Gastroesophageal sphincter (tissue), 4 donors: ENCODE data around the gene ANKRD13B. TPM values are rescaled to one million over a fixed set of nuclear protein-coding genes. Genes with fewer than 3 reads are reported as not detected.

ENCODE experiments used
- ATAC-seq: fragments of 150-250 bp; one replicate; pipeline ENCODE4 v1.9.1; 2016; ENCODE audit warnings: mild to moderate bottlenecking, moderate library complexity
- H3K27ac ChIP-seq, 4 donors: fragments of 200-600 bp; sonication (generic) in 3 of 4; 1 replicate in 3 of 4; 2 replicates in 1 of 4; pipeline ENCODE4 v1.5.1; 2016 to 2019
- H3K27me3 ChIP-seq: fragments of 200-600 bp; sonication (generic); one replicate; pipeline ENCODE4 v1.5.1; 2019
- H3K36me3 ChIP-seq, 2 donors: fragments of 200-600 bp; sonication (generic); one replicate each; pipeline ENCODE4 v1.5.1; 2019; ENCODE audit warnings: control low read depth in 1 of 2
- H3K4me1 ChIP-seq, 3 donors: fragments of 200-600 bp; sonication (generic); 1 replicate in 2 of 3; 2 replicates in 1 of 3; pipeline ENCODE4 v1.5.1; 2016 to 2019; ENCODE audit warnings: control low read depth in 2 of 3
- H3K4me3 ChIP-seq, 2 donors: fragments of 200-600 bp; sonication (generic); one replicate each; pipeline ENCODE4 v1.5.1; 2019; ENCODE audit warnings: mild to moderate bottlenecking in 1 of 2, moderate library complexity in 1 of 2
- H3K9me3 ChIP-seq, 3 donors: fragments of 200-600 bp; sonication (generic); one replicate each; pipeline ENCODE4 v1.5.1; 2017 to 2019; ENCODE audit warnings: control low read depth in 2 of 3
- EP300 ChIP-seq: sonication (generic); formaldehyde crosslinking; IDR thresholded peaks from one replicate; pipeline ENCODE4 v1.6.1; 2017; ENCODE audit warnings: antibody characterized with exemption, mild to moderate bottlenecking
- POLR2A ChIP-seq, 2 donors: fragments of 450-650 bp; IDR thresholded peaks; one replicate each; pipeline ENCODE4 v1.6.1; 2017; ENCODE audit warnings: antibody characterized with exemption in 2 of 2, mild to moderate bottlenecking in 2 of 2, moderate library complexity in 1 of 2
- POLR2AphosphoS5 ChIP-seq: sonication (generic); formaldehyde crosslinking; IDR thresholded peaks from one replicate; pipeline ENCODE4 v1.6.1; 2017; ENCODE audit warnings: antibody characterized with exemption
- WGBS, 2 donors: methylation state at CpG; one replicate each; pipeline ENCODE4 v1.1.5; 2018; ENCODE audit warnings: low coverage in 1 of 2; 5-methylcytosine and 5-hydroxymethylcytosine counted together
- total RNA-seq, 4 donors: library from RNA; depleted of rRNA; stranded (reverse); fragments of >200 nt; gene quantifications; one replicate each; pipeline ENCODE4 v1.1.0, GENCODE V29; 2016
- TF ChIP-seq, protein P1 (sequence below), 4 experiments: fragments of 200-600 bp in 2 of 4; fragments of 450-650 bp in 2 of 4; sonication (generic) in 1 of 4; IDR thresholded peaks; one replicate each; pipeline ENCODE4 v1.5.1; 2017 to 2019; ENCODE audit warnings: antibody characterized with exemption in 4 of 4, mild to moderate bottlenecking in 2 of 4, moderate library complexity in 2 of 4

ANKRD13B gene
- total RNA-seq, 4 donors from 2014 or later: 4.4 to 22.8 (median 10.0) TPM

DNA sequence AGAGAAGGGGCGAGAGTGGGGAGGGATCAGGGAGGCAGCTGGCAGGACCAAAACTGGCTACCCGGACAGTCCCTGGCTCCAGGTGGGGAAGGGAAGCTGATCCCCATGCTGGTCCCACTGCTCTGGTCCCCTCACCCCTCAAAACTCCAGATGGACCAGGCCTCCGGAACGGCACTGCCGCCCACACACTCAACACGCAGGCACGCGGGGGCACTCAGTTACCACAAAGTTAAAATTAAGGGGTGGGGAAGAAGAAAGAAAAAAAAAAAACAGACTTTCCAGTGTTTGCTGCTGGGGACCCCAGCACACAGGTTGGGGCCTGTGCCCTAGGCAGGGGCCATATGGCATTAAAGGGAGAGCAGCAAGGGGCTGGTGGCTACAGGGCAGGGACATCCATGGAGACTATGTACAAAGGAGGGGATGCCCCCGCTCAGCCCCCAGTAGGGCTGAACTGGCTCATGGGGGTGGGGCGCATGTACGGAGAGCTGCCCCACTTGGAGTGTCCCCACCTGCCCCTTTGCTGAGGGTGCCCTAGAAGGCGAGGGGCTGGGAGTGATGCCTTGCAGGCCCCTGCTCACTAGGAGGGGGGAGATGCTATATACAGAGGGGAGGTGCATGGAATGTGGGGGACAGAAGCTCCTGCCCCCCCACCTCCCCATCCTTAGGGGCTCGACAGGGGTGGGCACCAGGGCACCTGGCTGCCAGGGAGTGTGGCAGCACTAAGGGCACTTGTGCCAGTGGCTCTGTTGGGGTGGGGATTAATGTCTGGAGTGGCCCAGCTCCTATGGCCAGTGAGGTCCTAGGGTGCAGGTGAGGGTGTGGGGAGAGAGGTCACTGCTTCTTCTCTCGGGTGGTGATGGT, 18.8 kb upstream of the ANKRD13B start:
- Histone ChIP-seq H3K27ac (no peak overlapping the region), H3K27me3 (no peaks in the 10 kb centered on the region), H3K9me3 (no peaks in the 10 kb centered on the region), H3K4me1 (peaks cover 0 to 60% (median 19%) of the 10 kb centered on the region in 3 donors), H3K4me3 (no peak overlapping the region), H3K36me3 (peaks cover 0 to 67% of the 10 kb centered on the region in 2 donors)
- no peak for ATAC-seq
- WGBS, 2 donors: 73 to 79% methylated on average over 3 to 8 of the region's 14 CpGs
- TF ChIP-seq POLR2AphosphoS5 (no peak), EP300 (no peak), POLR2A (IDR thresholded peaks at IDR 0.05) (no peak)
- TF ChIP-seq, protein P1, sequence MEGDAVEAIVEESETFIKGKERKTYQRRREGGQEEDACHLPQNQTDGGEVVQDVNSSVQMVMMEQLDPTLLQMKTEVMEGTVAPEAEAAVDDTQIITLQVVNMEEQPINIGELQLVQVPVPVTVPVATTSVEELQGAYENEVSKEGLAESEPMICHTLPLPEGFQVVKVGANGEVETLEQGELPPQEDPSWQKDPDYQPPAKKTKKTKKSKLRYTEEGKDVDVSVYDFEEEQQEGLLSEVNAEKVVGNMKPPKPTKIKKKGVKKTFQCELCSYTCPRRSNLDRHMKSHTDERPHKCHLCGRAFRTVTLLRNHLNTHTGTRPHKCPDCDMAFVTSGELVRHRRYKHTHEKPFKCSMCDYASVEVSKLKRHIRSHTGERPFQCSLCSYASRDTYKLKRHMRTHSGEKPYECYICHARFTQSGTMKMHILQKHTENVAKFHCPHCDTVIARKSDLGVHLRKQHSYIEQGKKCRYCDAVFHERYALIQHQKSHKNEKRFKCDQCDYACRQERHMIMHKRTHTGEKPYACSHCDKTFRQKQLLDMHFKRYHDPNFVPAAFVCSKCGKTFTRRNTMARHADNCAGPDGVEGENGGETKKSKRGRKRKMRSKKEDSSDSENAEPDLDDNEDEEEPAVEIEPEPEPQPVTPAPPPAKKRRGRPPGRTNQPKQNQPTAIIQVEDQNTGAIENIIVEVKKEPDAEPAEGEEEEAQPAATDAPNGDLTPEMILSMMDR (IDR thresholded peaks at IDR 0.05): no peak

GRCh38 chr17:29574732-29575510, 18.0 kb upstream of the ANKRD13B start:
- Histone ChIP-seq H3K9me3 (no peaks in the 10 kb centered on the region), H3K27ac (no peak overlapping the region), H3K36me3 (peaks cover 0 to 75% of the 10 kb centered on the region in 2 donors), H3K4me1 (peaks cover 0 to 53% (median 15%) of the 10 kb centered on the region in 3 donors), H3K27me3 (no peaks in the 10 kb centered on the region), H3K4me3 (no peak overlapping the region)
- no peak for ATAC-seq
- TF ChIP-seq POLR2A (IDR thresholded peaks at IDR 0.05): no peak
- no peak for TF ChIP-seq POLR2AphosphoS5
- TF ChIP-seq, protein P1 (IDR thresholded peaks at IDR 0.05): no peak
- TF ChIP-seq EP300: no peak
- whole genome bisulfite sequencing, 2 donors: no CpG with 5 or more reads among the region's 17 CpGs

GRCh38 chr17:29575511-29576213, 17.3 kb upstream of the ANKRD13B start:
- peaks cover 0 to 54% (median 15%) of the 10 kb centered on the region in 3 donors for H3K4me1 ChIP-seq
- no peak overlapping the region for H3K27ac ChIP-seq
- 60% methylated on average over 1 of the region's 28 CpGs; no CpG with 5 or more reads in 1 of the 2 donors for WGBS, 2 donors

GRCh38 chr17:29576214-29577000, 16.5 kb upstream of the ANKRD13B start:
- no peak for TF ChIP-seq POLR2A (IDR thresholded peaks at IDR 0.05)
- TF ChIP-seq EP300: no peak
- TF ChIP-seq, protein P1 (IDR thresholded peaks at IDR 0.05): no peak
- TF ChIP-seq POLR2AphosphoS5: no peak
- no peak for ATAC-seq
- no peak overlapping the region for H3K4me3 ChIP-seq
- no CpG with 5 or more reads among the region's 37 CpGs for WGBS, 2 donors
- H3K9me3 ChIP-seq: no peaks in the 10 kb centered on the region
- H3K27ac ChIP-seq: no peak overlapping the region
- peaks cover 0 to 54% (median 15%) of the 10 kb centered on the region in 3 donors for H3K4me1 ChIP-seq
- H3K27me3 ChIP-seq: no peaks in the 10 kb centered on the region
- peaks cover 0 to 88% of the 10 kb centered on the region in 2 donors for H3K36me3 ChIP-seq

More at GRCh38 chr17:29575511-29576213, 17.3 kb upstream of the ANKRD13B start:
- Histone ChIP-seq H3K4me3 (no peak overlapping the region), H3K9me3 (no peaks in the 10 kb centered on the region), H3K36me3 (peaks cover 0 to 81% of the 10 kb centered on the region in 2 donors), H3K27me3 (no peaks in the 10 kb centered on the region)
- TF ChIP-seq, protein P1 (IDR thresholded peaks at IDR 0.05): no peak
- no peak for TF ChIP-seq EP300
- ATAC-seq: no peak
